ENCODE results near the gene PNPLA1.
A peak's percentile ranks its signal among the peaks of the same experiment; 100 is the strongest.

The PNPLA1 gene

DNA sequence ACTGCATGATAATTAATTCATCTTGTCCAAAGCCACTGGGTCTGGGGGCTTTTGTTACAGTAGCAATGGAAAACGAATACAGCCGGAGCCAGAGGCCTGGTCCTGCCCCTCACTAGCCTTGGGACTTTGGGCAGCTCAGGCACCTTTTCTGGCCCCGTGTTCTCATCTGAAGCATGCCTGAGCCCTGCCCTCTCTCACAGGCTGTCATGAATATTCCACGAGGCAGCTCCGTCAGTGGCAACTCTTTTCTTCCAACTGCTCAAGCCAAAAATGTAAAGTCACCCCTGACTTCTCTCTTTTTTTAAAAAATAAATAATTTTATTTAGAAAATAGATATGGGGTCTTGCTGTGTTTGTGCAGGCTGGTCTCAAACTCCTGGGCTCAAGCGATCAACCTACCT, 61.5 kb downstream of the PNPLA1 start:
- Histone ChIP-seq H4K5ac (ENCODE audit: low read length) (no peak overlapping the region), H3K79me2 (ENCODE audit: control insufficient read depth, insufficient read depth, low read length) (no peaks in the 10 kb centered on the region)
- no CpG with 5 or more reads among the region's 6 CpGs for WGBS (ENCODE audit: extremely low coverage, insufficient coverage, low lambda C conversion rate)

DNA sequence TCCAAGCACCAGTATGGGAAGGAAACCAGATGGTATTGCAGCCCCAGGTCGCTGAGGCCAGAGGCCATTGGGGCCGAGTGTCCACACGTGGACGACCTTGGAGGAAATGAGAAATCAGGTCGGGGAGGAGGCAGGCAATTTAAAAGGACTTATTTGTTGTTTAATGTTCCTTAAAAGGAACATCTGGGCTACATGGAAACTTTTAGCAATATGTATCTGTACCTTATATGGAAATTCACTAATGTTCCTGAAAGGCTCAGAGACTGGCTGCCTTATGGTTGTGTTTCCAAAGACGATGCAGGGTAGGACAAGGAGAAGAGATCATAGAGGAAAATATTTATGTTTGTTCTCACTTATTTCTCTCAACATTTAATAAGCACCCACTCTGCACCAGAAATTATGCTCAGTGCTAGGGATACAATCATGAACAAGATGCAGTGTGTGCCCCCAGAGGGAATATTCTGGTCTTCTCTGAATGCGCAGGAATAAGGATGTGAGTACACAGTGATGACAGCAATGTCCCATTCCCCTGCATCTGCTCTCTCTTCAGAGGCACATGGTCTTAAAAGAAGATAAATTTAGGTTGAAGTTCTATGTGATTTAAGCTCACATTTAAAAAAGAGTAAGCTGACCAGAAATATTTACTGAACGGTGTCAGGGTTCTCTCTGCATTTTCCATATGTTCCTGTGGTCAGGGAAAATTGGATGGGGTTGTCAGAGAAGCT, 63.5 kb downstream of the PNPLA1 start:
- H3K79me2 ChIP-seq (ENCODE audit: control insufficient read depth, insufficient read depth, low read length): no peaks in the 10 kb centered on the region

More for the DNA sequence above, 61.5 kb downstream of the PNPLA1 start:
- H3K23ac ChIP-seq (ENCODE audit: low read length): no peak overlapping the region
- no peak overlapping the region for H3K4me2 ChIP-seq (ENCODE audit: low read length)
- H3K4me1 ChIP-seq (ENCODE audit: control insufficient read depth, low read depth, low read length): peaks cover 2% of the 10 kb centered on the region
- no peak overlapping the region for H3K27ac ChIP-seq (ENCODE audit: low read depth, low read length)
- H3K4ac ChIP-seq (ENCODE audit: low read depth, low read length): no peak overlapping the region
- no peak overlapping the region for H2AK5ac ChIP-seq (ENCODE audit: low read length)
- no peak overlapping the region for H3K18ac ChIP-seq (ENCODE audit: low read length)
- no peak overlapping the region for H3K4me3 ChIP-seq (ENCODE audit: low read length)
- no peak overlapping the region for H2BK120ac ChIP-seq (ENCODE audit: low read depth, low read length)
- no peak overlapping the region for H3K9ac ChIP-seq (ENCODE audit: low read length)
- no peak overlapping the region for H2BK15ac ChIP-seq (replicated peaks; ENCODE audit: low read depth)
- no peak overlapping the region for H2BK5ac ChIP-seq (ENCODE audit: low read length)
- H3K27me3 ChIP-seq (ENCODE audit: insufficient read depth, low read length, poor library complexity): no peaks in the 10 kb centered on the region
- H3K56ac ChIP-seq (ENCODE audit: low read length): no peak overlapping the region
- DNase-seq: no peak
- H3K36me3 ChIP-seq (ENCODE audit: control insufficient read depth, insufficient read depth, low read length): no peaks in the 10 kb centered on the region
- no peaks in the 10 kb centered on the region for H3K79me1 ChIP-seq (ENCODE audit: low read length)
- no peak overlapping the region for H4K8ac ChIP-seq (ENCODE audit: low read depth, low read length)

DNA sequence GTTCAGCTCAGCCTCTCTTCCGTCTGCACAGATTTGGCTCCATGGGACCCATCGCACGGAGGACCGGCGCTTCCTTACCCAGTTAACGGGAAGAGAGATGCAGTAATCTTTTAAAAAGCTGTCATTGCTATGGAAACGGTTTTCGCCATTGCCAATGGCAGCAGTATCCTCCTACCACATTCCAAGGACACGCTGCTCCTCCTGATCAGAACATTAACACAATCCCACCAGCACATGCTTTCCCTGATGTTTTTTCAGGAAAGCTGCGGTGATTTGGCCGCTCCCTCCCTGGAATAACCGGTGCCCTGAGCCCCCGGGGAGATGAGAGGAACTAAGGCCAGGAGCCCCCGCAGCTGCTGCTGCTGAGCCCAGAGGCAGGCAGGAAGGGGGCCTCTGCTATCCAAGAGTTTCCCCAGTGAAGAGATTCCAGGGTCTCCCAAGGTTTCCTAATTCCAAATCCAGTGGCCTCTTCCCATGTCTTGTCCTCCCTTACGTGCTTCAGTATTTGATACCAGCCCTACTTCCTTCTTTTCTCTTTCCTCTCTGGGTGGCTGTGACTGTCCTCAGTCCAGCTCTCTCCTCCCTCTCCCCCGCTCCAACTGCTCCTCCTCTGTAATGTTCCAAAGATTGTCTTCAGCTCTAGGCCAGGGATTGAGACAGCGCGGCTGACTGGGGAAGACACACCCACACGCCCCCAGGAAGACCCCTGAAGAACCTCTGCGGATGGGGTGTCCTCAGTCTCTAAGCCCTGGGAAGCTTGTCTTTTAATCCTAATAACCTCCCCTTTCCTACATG, 64.3 kb downstream of the PNPLA1 start:
- H3K9ac ChIP-seq (ENCODE audit: low read length): no peak overlapping the region
- H3K27ac ChIP-seq (ENCODE audit: low read depth, low read length): no peak overlapping the region
- H3K4me3 ChIP-seq (ENCODE audit: low read length): no peak overlapping the region
- no peak overlapping the region for H3K23ac ChIP-seq (ENCODE audit: low read length)
- H3K4ac ChIP-seq (ENCODE audit: low read depth, low read length): no peak overlapping the region
- H3K56ac ChIP-seq (ENCODE audit: low read length): no peak overlapping the region
- no peaks in the 10 kb centered on the region for H3K36me3 ChIP-seq (ENCODE audit: control insufficient read depth, insufficient read depth, low read length)
- no CpG with 5 or more reads among the region's 20 CpGs for WGBS (ENCODE audit: extremely low coverage, insufficient coverage, low lambda C conversion rate)
- H3K27me3 ChIP-seq (ENCODE audit: insufficient read depth, low read length, poor library complexity): no peaks in the 10 kb centered on the region
- no peak overlapping the region for H2BK15ac ChIP-seq (replicated peaks; ENCODE audit: low read depth)
- no peak overlapping the region for H2BK5ac ChIP-seq (ENCODE audit: low read length)
- H3K18ac ChIP-seq (ENCODE audit: low read length): no peak overlapping the region
- no peak overlapping the region for H4K8ac ChIP-seq (ENCODE audit: low read depth, low read length)
- H3K79me1 ChIP-seq (ENCODE audit: low read length): no peaks in the 10 kb centered on the region
- H4K5ac ChIP-seq (ENCODE audit: low read length): no peak overlapping the region
- H3K4me2 ChIP-seq (ENCODE audit: low read length): no peak overlapping the region
- H3K4me1 ChIP-seq (ENCODE audit: control insufficient read depth, low read depth, low read length): peaks cover 2% of the 10 kb centered on the region
- H3K79me2 ChIP-seq (ENCODE audit: control insufficient read depth, insufficient read depth, low read length): no peaks in the 10 kb centered on the region
- DNase-seq: peak; percentile 56
- H2BK120ac ChIP-seq (ENCODE audit: low read depth, low read length): no peak overlapping the region
- H2AK5ac ChIP-seq (ENCODE audit: low read length): no peak overlapping the region

More for the DNA sequence above, 63.5 kb downstream of the PNPLA1 start:
- Histone ChIP-seq H3K79me1 (ENCODE audit: low read length) (no peaks in the 10 kb centered on the region), H3K4ac (ENCODE audit: low read depth, low read length) (no peak overlapping the region), H3K27ac (ENCODE audit: low read depth, low read length) (no peak overlapping the region), H4K8ac (ENCODE audit: low read depth, low read length) (no peak overlapping the region), H4K5ac (ENCODE audit: low read length) (no peak overlapping the region), H2BK120ac (ENCODE audit: low read depth, low read length) (no peak overlapping the region), H3K18ac (ENCODE audit: low read length) (no peak overlapping the region), H3K36me3 (ENCODE audit: control insufficient read depth, insufficient read depth, low read length) (no peaks in the 10 kb centered on the region), H3K4me3 (ENCODE audit: low read length) (no peak overlapping the region), H2BK5ac (ENCODE audit: low read length) (no peak overlapping the region), H2BK15ac (replicated peaks; ENCODE audit: low read depth) (no peak overlapping the region), H3K56ac (ENCODE audit: low read length) (no peak overlapping the region), H3K9ac (ENCODE audit: low read length) (no peak overlapping the region), H3K4me2 (ENCODE audit: low read length) (no peak overlapping the region), H3K4me1 (ENCODE audit: control insufficient read depth, low read depth, low read length) (peaks cover 2% of the 10 kb centered on the region), H3K23ac (ENCODE audit: low read length) (no peak overlapping the region), H2AK5ac (ENCODE audit: low read length) (no peak overlapping the region), H3K27me3 (ENCODE audit: insufficient read depth, low read length, poor library complexity) (no peaks in the 10 kb centered on the region)
- WGBS (ENCODE audit: extremely low coverage, insufficient coverage, low lambda C conversion rate): no CpG with 5 or more reads among the region's 8 CpGs
- no peak for DNase-seq

DNA sequence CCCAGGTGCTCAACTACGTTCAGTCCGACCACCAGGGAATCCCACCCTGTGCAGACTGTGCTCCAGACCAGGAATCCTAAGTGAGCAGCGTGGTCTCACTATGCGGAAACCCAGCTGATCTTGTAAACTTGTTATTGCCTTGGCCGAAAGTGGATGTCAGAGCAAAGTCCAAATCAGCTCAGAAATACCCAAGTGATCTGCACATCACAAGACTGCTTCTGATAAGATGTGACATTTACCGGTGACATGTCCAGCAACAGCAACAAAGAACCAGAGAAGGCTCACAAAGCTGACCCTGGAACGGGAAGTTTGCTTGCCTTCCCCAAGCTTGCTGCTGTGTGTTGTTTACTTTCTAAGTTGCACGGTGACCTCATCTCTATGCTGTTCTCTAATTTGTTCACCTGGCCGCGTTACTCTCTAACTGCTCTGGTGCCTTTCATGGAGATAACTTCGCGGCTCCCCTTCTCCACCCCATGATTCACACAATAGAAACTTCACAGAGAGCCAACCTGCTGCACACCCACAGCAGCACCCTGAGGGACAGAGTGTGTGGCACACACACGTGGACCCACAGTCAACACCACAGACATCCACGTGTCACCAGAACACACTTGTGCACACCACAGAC, 65.1 kb downstream of the PNPLA1 start:
- no CpG with 5 or more reads among the region's 14 CpGs for WGBS (ENCODE audit: extremely low coverage, insufficient coverage, low lambda C conversion rate)
- Histone ChIP-seq H3K23ac (ENCODE audit: low read length) (no peak overlapping the region), H3K18ac (ENCODE audit: low read length) (no peak overlapping the region), H3K4me2 (ENCODE audit: low read length) (no peak overlapping the region), H3K9ac (ENCODE audit: low read length) (no peak overlapping the region), H4K5ac (ENCODE audit: low read length) (no peak overlapping the region), H2AK5ac (ENCODE audit: low read length) (no peak overlapping the region), H3K4me1 (ENCODE audit: control insufficient read depth, low read depth, low read length) (peaks cover 1% of the 10 kb centered on the region), H3K27ac (ENCODE audit: low read depth, low read length) (no peak overlapping the region), H2BK15ac (replicated peaks; ENCODE audit: low read depth) (no peak overlapping the region), H3K27me3 (ENCODE audit: insufficient read depth, low read length, poor library complexity) (peaks cover 2% of the 10 kb centered on the region), H4K8ac (ENCODE audit: low read depth, low read length) (no peak overlapping the region), H3K79me2 (ENCODE audit: control insufficient read depth, insufficient read depth, low read length) (no peaks in the 10 kb centered on the region), H2BK120ac (ENCODE audit: low read depth, low read length) (no peak overlapping the region), H3K4me3 (ENCODE audit: low read length) (no peak overlapping the region), H3K4ac (ENCODE audit: low read depth, low read length) (no peak overlapping the region), H3K79me1 (ENCODE audit: low read length) (no peaks in the 10 kb centered on the region), H3K56ac (ENCODE audit: low read length) (no peak overlapping the region), H3K36me3 (ENCODE audit: control insufficient read depth, insufficient read depth, low read length) (no peaks in the 10 kb centered on the region), H2BK5ac (ENCODE audit: low read length) (no peak overlapping the region)
- no peak for DNase-seq

DNA sequence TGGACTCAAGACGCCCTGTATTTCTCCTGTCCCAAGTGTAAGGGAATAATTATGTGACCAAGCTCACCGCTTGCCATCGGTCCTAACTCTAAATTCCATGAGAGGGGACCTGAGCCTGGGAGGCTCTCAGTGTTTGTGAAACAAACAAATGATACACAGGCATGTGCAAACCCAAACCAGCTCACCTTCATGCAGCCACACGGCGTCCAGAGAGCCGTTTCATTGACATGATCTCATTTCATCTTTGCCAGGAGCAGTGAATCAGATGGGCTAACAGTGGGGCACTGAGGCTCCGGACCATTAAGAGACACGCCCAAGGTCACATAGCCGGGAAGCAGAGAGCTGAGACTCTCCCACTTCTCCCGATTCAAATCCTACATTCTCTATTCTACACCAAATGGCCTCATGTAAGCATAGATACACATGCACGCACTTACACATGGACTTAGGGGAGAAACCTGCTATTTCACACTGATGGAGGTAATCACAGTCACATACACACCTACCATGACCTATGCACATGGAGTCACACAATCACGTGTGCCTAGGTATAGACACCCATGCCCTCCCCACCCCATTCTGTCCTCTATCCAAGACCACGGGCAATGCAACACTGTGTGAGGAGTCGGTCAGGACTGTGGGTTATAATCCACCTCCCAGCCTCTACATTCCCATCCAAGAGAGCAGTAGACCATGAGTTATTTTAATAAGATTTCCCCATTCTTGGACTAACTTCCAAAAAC, 65.8 kb downstream of the PNPLA1 start:
- Histone ChIP-seq H3K23ac (ENCODE audit: low read length) (no peak overlapping the region), H3K4me3 (ENCODE audit: low read length) (no peak overlapping the region), H2BK5ac (ENCODE audit: low read length) (no peak overlapping the region), H3K27me3 (ENCODE audit: insufficient read depth, low read length, poor library complexity) (peaks cover 3% of the 10 kb centered on the region), H3K4me1 (ENCODE audit: control insufficient read depth, low read depth, low read length) (no peaks in the 10 kb centered on the region), H3K27ac (ENCODE audit: low read depth, low read length) (no peak overlapping the region), H2AK5ac (ENCODE audit: low read length) (no peak overlapping the region), H3K4ac (ENCODE audit: low read depth, low read length) (no peak overlapping the region), H3K79me1 (ENCODE audit: low read length) (no peaks in the 10 kb centered on the region), H4K5ac (ENCODE audit: low read length) (no peak overlapping the region), H3K36me3 (ENCODE audit: control insufficient read depth, insufficient read depth, low read length) (no peaks in the 10 kb centered on the region), H3K79me2 (ENCODE audit: control insufficient read depth, insufficient read depth, low read length) (no peaks in the 10 kb centered on the region), H4K8ac (ENCODE audit: low read depth, low read length) (no peak overlapping the region), H3K18ac (ENCODE audit: low read length) (no peak overlapping the region), H2BK15ac (replicated peaks; ENCODE audit: low read depth) (no peak overlapping the region), H2BK120ac (ENCODE audit: low read depth, low read length) (no peak overlapping the region), H3K56ac (ENCODE audit: low read length) (no peak overlapping the region), H3K4me2 (ENCODE audit: low read length) (no peak overlapping the region), H3K9ac (ENCODE audit: low read length) (no peak overlapping the region)
- DNase-seq: no peak
- no CpG with 5 or more reads among the region's 14 CpGs for WGBS (ENCODE audit: extremely low coverage, insufficient coverage, low lambda C conversion rate)

Measured in mesendoderm (in vitro differentiated cells).